Stimulated activated CD8-positive, alpha-beta memory T cell treated with anti-CD3 and anti-CD28 coated beads, Interleukin-4, amount 100 ng/mL, for 1 hour (primary cell): Measurements from ENCODE around the gene MYO5B.

Experiments used
- DNase-seq, 2 donors: peaks; one replicate each; pipeline ENCODE4 v3.0.0-alpha.2; 2020; ENCODE audit warnings: low read depth in 2 of 2, low spot score in 1 of 2

Gene MYO5B

GRCh38 chr18:50189160-50189559 lies 5.8 kb downstream of the MYO5B start:
- DNase-seq: no peak

GRCh38 chr18:50188652-50189051 lies 6.3 kb downstream of the MYO5B start:
- DNase-seq: no peak

GRCh38 chr18:50187659-50188058 lies 7.3 kb downstream of the MYO5B start:
- no peak for DNase-seq

GRCh38 chr18:50186385-50186784 lies 8.6 kb downstream of the MYO5B start:
- no peak for DNase-seq

- no peak for DNase-seq
Measured at GRCh38 chr18:50183556-50183955, 11.4 kb downstream of the MYO5B start.

GRCh38 chr18:50182511-50182910 lies 12.4 kb downstream of the MYO5B start:
- no peak for DNase-seq

GRCh38 chr18:50181590-50181989 lies 13.4 kb downstream of the MYO5B start:
- DNase-seq: no peak

GRCh38 chr18:50179465-50179864 lies 15.5 kb downstream of the MYO5B start:
- DNase-seq: no peak

GRCh38 chr18:50177294-50177992 lies 17.5 kb downstream of the MYO5B start:
- DNase-seq: no peak

- no peak for DNase-seq
Measured at GRCh38 chr18:50172367-50172766, 22.6 kb downstream of the MYO5B start.

- DNase-seq: no peak
Measured at GRCh38 chr18:50171406-50171805, 23.5 kb downstream of the MYO5B start.

- DNase-seq: no peak
Measured at GRCh38 chr18:50170004-50170403, 24.9 kb downstream of the MYO5B start.

- DNase-seq: no peak
Measured at GRCh38 chr18:50169149-50169548, 25.8 kb downstream of the MYO5B start.

- DNase-seq: no peak
Measured at GRCh38 chr18:50167966-50168365, 27.0 kb downstream of the MYO5B start.

- DNase-seq: no peak
Measured at GRCh38 chr18:50166901-50167300, 28.0 kb downstream of the MYO5B start.

- DNase-seq: no peak
Measured at GRCh38 chr18:50163505-50163904, 31.4 kb downstream of the MYO5B start.

- DNase-seq: no peak
Measured at GRCh38 chr18:50162486-50163304, 32.3 kb downstream of the MYO5B start.

GRCh38 chr18:50161597-50162205 lies 33.2 kb downstream of the MYO5B start:
- DNase-seq: no peak

GRCh38 chr18:50159654-50160046 lies 35.3 kb downstream of the MYO5B start:
- DNase-seq: no peak

GRCh38 chr18:50158866-50159653 lies 35.9 kb downstream of the MYO5B start:
- DNase-seq: no peak

- no peak for DNase-seq
Measured at GRCh38 chr18:50155406-50155805, 39.5 kb downstream of the MYO5B start.
